Smooth muscle cell (in vitro differentiated cells): ENCODE data around the gene DHX35. TPM values are rescaled to one million over a fixed set of nuclear protein-coding genes. Genes with fewer than 3 reads are reported as not detected.

Experiments
- DNase-seq: peaks from one replicate; lab custom pipeline; 2025; ENCODE audit not compliant: unreplicated experiment; lab: John Stamatoyannopoulos, UW
- H2AFZ ChIP-seq: fragments of 200-600 bp; sonication (generic); 2 replicates; pipeline ENCODE4 v1.6.0; 2016; ENCODE audit warnings: antibody characterized with exemption, low read depth, mild to moderate bottlenecking
- H3F3A ChIP-seq: fragments of 200-600 bp; sonication (generic); 2 replicates; pipeline ENCODE4 v1.6.0; 2017; ENCODE audit warnings: antibody characterized with exemption, low read depth
- H3K27ac ChIP-seq: fragments of 200-600 bp; sonication (generic); 2 replicates; pipeline ENCODE4 v1.5.1; 2016; ENCODE audit warnings: low read depth, mild to moderate bottlenecking
- H3K27me3 ChIP-seq: fragments of 200-600 bp; sonication (generic); 2 replicates; pipeline ENCODE4 v1.6.1; 2016; ENCODE audit warnings: low read depth, mild to moderate bottlenecking
- H3K36me3 ChIP-seq: fragments of 200-600 bp; sonication (generic); 2 replicates; pipeline ENCODE4 v1.5.1; 2016; ENCODE audit warnings: low read depth
- H3K4me1 ChIP-seq: fragments of 200-600 bp; sonication (generic); 2 replicates; pipeline ENCODE4 v1.5.1; 2016; ENCODE audit warnings: low read depth
- H3K4me2 ChIP-seq: fragments of 200-600 bp; sonication (generic); 2 replicates; pipeline ENCODE4 v1.6.0; 2016; ENCODE audit warnings: mild to moderate bottlenecking
- H3K4me3 ChIP-seq: fragments of 200-600 bp; sonication (generic); 2 replicates; pipeline ENCODE4 v1.5.1; 2016; ENCODE audit warnings: mild to moderate bottlenecking
- H3K79me2 ChIP-seq: fragments of 200-600 bp; sonication (generic); 2 replicates; pipeline ENCODE4 v1.6.0; 2016; ENCODE audit warnings: low read depth, mild to moderate bottlenecking
- H3K9ac ChIP-seq: fragments of 200-600 bp; sonication (generic); 2 replicates; pipeline ENCODE4 v1.6.0; 2016; ENCODE audit warnings: low read depth
- H3K9me3 ChIP-seq: fragments of 200-600 bp; sonication (generic); replicated peaks from 2 replicates; pipeline ENCODE4 v1.5.1; 2016; ENCODE audit warnings: low read depth
- H4K20me1 ChIP-seq: fragments of 200-600 bp; sonication (generic); 2 replicates; pipeline ENCODE4 v1.6.0; 2016; ENCODE audit warnings: low read depth
- CTCF ChIP-seq: fragments of 200-600 bp; sonication (generic); IDR thresholded peaks from 2 replicates; pipeline ENCODE4 v1.5.1; 2017; ENCODE audit warnings: borderline replicate concordance, mild to moderate bottlenecking, antibody characterized with exemption; ENCODE audit not compliant: insufficient read depth, poor library complexity, severe bottlenecking
- WGBS: methylation state at CpG from one replicate; pipeline ENCODE4 v1.1.7; 2016; ENCODE audit warnings: low lambda C conversion rate; 5-methylcytosine and 5-hydroxymethylcytosine counted together
- polyA plus RNA-seq: library from polyadenylated mRNA; unstranded; fragments of >200 nt; fragmentation: Nextera tagmentation; extraction: Ambion mirVana; gene quantifications from 2 replicates; pipeline ENCODE4 v1.2.1, GENCODE V29; 2016
- total RNA-seq: library from RNA; depleted of rRNA; stranded (reverse); fragments of >200 nt; gene quantifications from 2 replicates; pipeline ENCODE4 v1.2.3, GENCODE V29; 2014

Gene DHX35
- total and polyA plus RNA-seq, 2 experiments from 2014 or later, result 4.5 to 9.5 TPM

DNA sequence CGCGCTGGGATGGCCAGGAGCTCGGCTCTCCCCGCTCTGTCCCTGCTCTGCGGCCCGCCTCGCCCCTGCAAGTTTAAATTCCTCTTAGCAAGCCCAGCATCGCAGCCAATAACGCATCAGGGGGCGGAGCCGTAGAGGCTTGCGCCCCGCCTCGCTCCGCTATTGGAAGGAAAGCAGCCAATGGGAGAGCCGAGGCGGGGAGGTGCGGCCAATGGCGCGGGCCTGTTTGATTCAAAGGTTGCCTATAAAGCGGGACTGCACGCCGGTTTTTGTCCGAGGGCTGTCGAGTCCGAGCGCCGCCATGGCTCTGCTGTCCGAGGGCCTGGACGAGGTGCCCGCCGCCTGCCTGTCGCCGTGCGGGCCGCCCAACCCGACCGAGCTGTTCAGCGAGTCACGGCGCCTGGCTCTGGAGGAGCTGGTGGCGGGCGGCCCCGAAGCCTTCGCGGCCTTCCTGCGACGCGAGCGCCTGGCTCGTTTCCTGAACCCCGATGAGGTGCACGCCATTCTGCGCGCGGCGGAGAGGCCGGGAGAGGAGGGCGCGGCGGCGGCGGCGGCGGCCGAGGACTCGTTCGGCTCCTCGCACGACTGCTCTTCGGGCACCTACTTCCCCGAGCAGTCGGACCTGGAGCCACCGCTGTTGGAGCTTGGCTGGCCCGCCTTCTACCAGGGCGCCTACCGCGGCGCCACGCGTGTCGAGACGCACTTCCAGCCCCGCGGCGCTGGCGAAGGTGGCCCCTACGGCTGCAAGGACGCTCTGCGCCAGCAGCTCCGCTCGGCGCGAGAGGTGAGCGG is 35.8 kb upstream of the DHX35 start, which contains the start of gene FAM83D:
Gene FAM83D, plus strand, starts transcription at position 276 of the 792 bp plus-strand sequence. Its CDS starts 26 bp downstream, at position 302.
- Histone ChIP-seq H3K4me1 (peaks cover 17% of the 10 kb centered on the region), H3K9me3 (no peaks in the 10 kb centered on the region), H3K27ac (no peak within 1 kb of the TSS), H4K20me1 (no peaks in the 10 kb centered on the region), H3K36me3 (no peaks in the 10 kb centered on the region), H3K4me2 (peak within 1 kb of the TSS; percentile 92), H2AFZ (peak within 1 kb of the TSS; percentile 89), H3K79me2 (peaks cover 46% of the 10 kb centered on the region), H3K4me3 (peak within 1 kb of the TSS; percentile 79), H3F3A (no peaks in the 10 kb centered on the region), H3K27me3 (peaks cover 9% of the 10 kb centered on the region), H3K9ac (peak within 1 kb of the TSS; percentile 27)
- 1% methylated on average over 93 of the region's 95 CpGs for WGBS
- no peak for TF ChIP-seq CTCF
- DNase-seq, result peak; percentile 62

GRCh38 chr20:38926934-38927616 is 35.1 kb upstream of the DHX35 start:
- no peaks in the 10 kb centered on the region for H3F3A ChIP-seq
- DNase-seq, result no peak
- H3K79me2 ChIP-seq, result peaks cover 46% of the 10 kb centered on the region
- H3K4me3 ChIP-seq, result peak overlapping the region; percentile 79
- H3K4me2 ChIP-seq, result peak overlapping the region; percentile 92
- H3K27me3 ChIP-seq, result peaks cover 2% of the 10 kb centered on the region
- TF ChIP-seq CTCF, result no peak
- peaks cover 17% of the 10 kb centered on the region for H3K4me1 ChIP-seq
- peak overlapping the region; percentile 27 for H3K9ac ChIP-seq
- H3K9me3 ChIP-seq, result no peaks in the 10 kb centered on the region
- H4K20me1 ChIP-seq, result no peaks in the 10 kb centered on the region
- peak overlapping the region; percentile 89 for H2AFZ ChIP-seq
- H3K27ac ChIP-seq, result no peak overlapping the region
- 10% methylated on average over 27 of the region's 27 CpGs for WGBS
- H3K36me3 ChIP-seq, result no peaks in the 10 kb centered on the region

DNA sequence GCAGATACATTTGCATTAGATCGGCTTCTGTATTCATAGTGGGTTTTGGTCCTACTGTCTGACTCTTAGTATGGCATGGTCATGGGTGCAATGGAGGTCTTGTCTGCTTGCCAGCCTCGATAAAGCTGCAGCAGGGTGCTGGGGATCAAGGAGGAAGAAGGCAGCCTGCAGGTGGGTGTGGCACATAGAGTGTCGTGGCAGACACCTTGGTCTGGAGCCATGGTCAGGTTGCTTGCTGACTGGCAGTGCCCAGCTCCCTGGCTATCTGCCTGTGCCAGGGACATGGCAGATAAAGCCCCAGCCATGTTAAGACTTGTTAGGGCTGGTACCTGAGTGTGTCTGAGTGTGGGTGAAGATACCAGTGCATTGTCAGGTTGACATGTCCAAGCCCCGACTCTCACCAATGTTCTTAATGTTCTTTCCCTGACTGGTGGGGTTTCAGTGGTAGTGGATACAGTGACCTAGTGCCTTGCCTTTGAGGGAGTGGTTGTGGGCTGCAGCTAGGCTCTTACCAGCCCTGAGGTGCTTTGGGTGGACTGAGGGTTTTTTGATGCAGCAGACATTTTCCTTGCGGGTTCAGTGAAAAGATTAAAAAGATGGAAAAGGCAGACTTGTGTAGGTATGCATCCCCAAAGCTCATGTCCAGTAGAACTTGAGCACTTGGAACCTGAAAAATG is 34.1 kb upstream of the DHX35 start:
- Histone ChIP-seq H3K9ac (no peak overlapping the region), H3K27ac (no peak overlapping the region), H3K4me3 (no peak overlapping the region), H2AFZ (no peak overlapping the region), H3K36me3 (no peaks in the 10 kb centered on the region), H3K4me1 (peaks cover 22% of the 10 kb centered on the region), H3K79me2 (peaks cover 46% of the 10 kb centered on the region), H3K4me2 (peak overlapping the region; percentile 92), H3K27me3 (no peaks in the 10 kb centered on the region), H3F3A (no peaks in the 10 kb centered on the region), H4K20me1 (no peaks in the 10 kb centered on the region), H3K9me3 (no peaks in the 10 kb centered on the region)
- no peak for TF ChIP-seq CTCF
- 86% methylated on average over 5 of the region's 5 CpGs for WGBS
- no peak for DNase-seq
